ENCODE results near the gene TRMT44.

DNA sequence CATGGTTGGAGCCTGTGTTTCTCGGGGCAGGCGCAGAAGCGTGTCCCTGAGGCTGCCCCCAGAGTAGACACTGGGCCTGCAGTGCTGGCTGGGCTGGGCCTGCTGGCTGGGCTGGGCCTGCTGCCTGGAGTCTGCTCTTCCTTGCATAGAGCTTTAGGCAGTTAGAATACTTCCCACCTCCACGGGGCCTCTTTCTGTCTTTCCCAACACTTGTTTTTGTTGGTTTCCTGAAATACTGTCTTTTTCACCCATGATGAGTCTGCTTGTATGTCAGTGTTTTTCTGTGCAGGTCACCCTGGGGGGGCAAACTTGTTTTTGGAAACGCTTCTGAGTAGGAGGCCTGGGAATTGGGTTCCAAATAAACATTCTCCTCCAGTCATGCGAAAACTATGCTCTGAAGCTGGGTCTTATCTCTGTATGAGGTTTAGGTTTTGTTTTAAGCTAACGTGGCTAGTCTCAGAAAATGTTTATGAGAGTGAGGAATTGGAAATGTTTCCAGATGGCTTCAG is 32.2 kb downstream of the TRMT44 start:
- TF ChIP-seq, protein P1, sequence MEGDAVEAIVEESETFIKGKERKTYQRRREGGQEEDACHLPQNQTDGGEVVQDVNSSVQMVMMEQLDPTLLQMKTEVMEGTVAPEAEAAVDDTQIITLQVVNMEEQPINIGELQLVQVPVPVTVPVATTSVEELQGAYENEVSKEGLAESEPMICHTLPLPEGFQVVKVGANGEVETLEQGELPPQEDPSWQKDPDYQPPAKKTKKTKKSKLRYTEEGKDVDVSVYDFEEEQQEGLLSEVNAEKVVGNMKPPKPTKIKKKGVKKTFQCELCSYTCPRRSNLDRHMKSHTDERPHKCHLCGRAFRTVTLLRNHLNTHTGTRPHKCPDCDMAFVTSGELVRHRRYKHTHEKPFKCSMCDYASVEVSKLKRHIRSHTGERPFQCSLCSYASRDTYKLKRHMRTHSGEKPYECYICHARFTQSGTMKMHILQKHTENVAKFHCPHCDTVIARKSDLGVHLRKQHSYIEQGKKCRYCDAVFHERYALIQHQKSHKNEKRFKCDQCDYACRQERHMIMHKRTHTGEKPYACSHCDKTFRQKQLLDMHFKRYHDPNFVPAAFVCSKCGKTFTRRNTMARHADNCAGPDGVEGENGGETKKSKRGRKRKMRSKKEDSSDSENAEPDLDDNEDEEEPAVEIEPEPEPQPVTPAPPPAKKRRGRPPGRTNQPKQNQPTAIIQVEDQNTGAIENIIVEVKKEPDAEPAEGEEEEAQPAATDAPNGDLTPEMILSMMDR (conservative IDR thresholded peaks at IDR 0.05; ENCODE audit: low read depth, low read length): no peak
- TF ChIP-seq MXI1 (IDR thresholded peaks at IDR 0.05; ENCODE audit: borderline replicate concordance, low read depth, low read length): no peak
- TF ChIP-seq POLR2A (IDR thresholded peaks at IDR 0.05; ENCODE audit: low read depth, low read length): no peak
- no peak for TF ChIP-seq RCOR1 (IDR thresholded peaks at IDR 0.05; ENCODE audit: insufficient replicate concordance, low read length)
- no peak for TF ChIP-seq SMC3 (IDR thresholded peaks at IDR 0.05; ENCODE audit: low read depth, low read length)
- peak; percentile 75 for TF ChIP-seq CEBPB (IDR thresholded peaks at IDR 0.05; ENCODE audit: low read depth, low read length)
- no peak for TF ChIP-seq CHD1 (IDR thresholded peaks at IDR 0.05; ENCODE audit: low read depth, low read length)
- TF ChIP-seq NFE2L2 (IDR thresholded peaks at IDR 0.05; ENCODE audit: low read depth, low read length): peak; percentile 38; the same call in 1 of the 2 replicates
- no peak for TF ChIP-seq RFX5 (IDR thresholded peaks at IDR 0.05; ENCODE audit: low read depth, low read length)
- TF ChIP-seq BHLHE40 (IDR thresholded peaks at IDR 0.05; ENCODE audit: low read depth, low read length): peak; percentile 70
- TF ChIP-seq, protein P2, sequence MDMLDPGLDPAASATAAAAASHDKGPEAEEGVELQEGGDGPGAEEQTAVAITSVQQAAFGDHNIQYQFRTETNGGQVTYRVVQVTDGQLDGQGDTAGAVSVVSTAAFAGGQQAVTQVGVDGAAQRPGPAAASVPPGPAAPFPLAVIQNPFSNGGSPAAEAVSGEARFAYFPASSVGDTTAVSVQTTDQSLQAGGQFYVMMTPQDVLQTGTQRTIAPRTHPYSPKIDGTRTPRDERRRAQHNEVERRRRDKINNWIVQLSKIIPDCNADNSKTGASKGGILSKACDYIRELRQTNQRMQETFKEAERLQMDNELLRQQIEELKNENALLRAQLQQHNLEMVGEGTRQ (IDR thresholded peaks at IDR 0.05; ENCODE audit: low read depth, low read length): 0 out of 2 replicates have a peak, but pooled peaks have one; percentile 7
- peak; percentile 94 for TF ChIP-seq FOS (IDR thresholded peaks at IDR 0.05; ENCODE audit: low read depth, low read length)
- 0 out of 2 replicates have a peak, but pooled peaks have one; percentile 60 for TF ChIP-seq MAZ (IDR thresholded peaks at IDR 0.05; ENCODE audit: borderline replicate concordance, low read depth, low read length)
- no peak for TF ChIP-seq MAFK (IDR thresholded peaks at IDR 0.05; ENCODE audit: low read depth, low read length)
